ENCODE measurements around the gene HSF2. TPM values are rescaled to one million over a fixed set of nuclear protein-coding genes. Genes with fewer than 3 reads are reported as not detected.

HSF2 gene
- total RNA-seq, 4 donors from 2014 or later = 14.0 to 28.8 (median 20.1) TPM

DNA sequence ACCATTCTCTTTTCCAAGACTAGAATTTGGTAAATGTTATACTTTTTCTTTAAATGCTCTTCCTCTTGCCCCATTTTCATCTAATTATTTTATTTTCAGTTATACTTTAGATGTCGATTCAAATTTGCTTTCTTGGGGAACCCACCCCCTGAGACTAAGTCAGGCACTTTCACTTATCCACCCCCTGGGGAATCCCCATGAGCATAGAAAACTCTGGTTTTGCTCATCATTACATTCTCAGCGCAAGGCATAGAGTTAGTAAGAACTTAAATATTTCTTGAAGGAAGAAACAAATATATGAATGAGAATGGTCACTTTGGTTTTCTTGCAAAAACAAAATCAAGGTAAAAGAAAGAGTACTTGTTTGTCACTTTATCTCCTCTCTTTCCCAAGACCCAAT lies 25.1 kb upstream of the HSF2 start:
- Histone ChIP-seq H3K4me3 (replicated peaks in 1 of 3) (no peak overlapping the region), H3K4me1 (no peaks in the 10 kb centered on the region), H3K27me3 (no peaks in the 10 kb centered on the region), H3K9me3 (no peaks in the 10 kb centered on the region), H3K27ac (no peak overlapping the region), H3K36me3 (no peaks in the 10 kb centered on the region)
- 80 to 87% methylated on average over 2 of the region's 2 CpGs for WGBS, 2 donors
- DNase-seq = no peak
- intact Hi-C loops (cut with DNase I) = no loop called here
- no peak for TF ChIP-seq POLR2A (IDR thresholded peaks at IDR 0.05)
- TF ChIP-seq, protein P1, sequence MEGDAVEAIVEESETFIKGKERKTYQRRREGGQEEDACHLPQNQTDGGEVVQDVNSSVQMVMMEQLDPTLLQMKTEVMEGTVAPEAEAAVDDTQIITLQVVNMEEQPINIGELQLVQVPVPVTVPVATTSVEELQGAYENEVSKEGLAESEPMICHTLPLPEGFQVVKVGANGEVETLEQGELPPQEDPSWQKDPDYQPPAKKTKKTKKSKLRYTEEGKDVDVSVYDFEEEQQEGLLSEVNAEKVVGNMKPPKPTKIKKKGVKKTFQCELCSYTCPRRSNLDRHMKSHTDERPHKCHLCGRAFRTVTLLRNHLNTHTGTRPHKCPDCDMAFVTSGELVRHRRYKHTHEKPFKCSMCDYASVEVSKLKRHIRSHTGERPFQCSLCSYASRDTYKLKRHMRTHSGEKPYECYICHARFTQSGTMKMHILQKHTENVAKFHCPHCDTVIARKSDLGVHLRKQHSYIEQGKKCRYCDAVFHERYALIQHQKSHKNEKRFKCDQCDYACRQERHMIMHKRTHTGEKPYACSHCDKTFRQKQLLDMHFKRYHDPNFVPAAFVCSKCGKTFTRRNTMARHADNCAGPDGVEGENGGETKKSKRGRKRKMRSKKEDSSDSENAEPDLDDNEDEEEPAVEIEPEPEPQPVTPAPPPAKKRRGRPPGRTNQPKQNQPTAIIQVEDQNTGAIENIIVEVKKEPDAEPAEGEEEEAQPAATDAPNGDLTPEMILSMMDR (IDR thresholded peaks at IDR 0.05) = no peak

DNA sequence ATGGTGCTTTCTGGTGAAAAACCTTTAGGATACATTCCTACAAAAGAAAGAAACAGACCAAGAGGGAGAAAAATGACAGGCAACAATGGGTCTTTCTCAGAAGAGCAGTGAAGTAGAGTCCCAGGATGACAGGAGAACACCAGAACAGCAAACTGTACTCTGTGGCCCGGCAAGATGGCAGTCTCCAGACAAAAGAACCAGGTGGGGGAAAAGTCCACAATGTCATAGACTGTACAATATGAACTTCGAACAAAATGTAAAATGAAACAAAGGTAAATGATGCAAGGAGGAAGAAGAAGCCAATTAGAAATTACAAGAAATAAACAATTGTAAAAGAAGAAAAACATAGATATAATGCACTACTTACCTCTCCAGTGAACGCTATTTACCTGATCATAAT lies 23.2 kb upstream of the HSF2 start:
- Histone ChIP-seq H3K4me1 (no peaks in the 10 kb centered on the region), H3K4me3 (replicated peaks in 1 of 3) (no peak overlapping the region), H3K27ac (no peak overlapping the region), H3K27me3 (no peaks in the 10 kb centered on the region), H3K36me3 (no peaks in the 10 kb centered on the region), H3K9me3 (no peaks in the 10 kb centered on the region)
- DNase-seq = no peak
- TF ChIP-seq, protein P1 (IDR thresholded peaks at IDR 0.05) = no peak
- no peak for TF ChIP-seq POLR2A (IDR thresholded peaks at IDR 0.05)
- intact Hi-C loops (cut with DNase I) = no loop called here
- WGBS, 2 donors = 72 to 76% methylated on average over 3 of the region's 3 CpGs

DNA sequence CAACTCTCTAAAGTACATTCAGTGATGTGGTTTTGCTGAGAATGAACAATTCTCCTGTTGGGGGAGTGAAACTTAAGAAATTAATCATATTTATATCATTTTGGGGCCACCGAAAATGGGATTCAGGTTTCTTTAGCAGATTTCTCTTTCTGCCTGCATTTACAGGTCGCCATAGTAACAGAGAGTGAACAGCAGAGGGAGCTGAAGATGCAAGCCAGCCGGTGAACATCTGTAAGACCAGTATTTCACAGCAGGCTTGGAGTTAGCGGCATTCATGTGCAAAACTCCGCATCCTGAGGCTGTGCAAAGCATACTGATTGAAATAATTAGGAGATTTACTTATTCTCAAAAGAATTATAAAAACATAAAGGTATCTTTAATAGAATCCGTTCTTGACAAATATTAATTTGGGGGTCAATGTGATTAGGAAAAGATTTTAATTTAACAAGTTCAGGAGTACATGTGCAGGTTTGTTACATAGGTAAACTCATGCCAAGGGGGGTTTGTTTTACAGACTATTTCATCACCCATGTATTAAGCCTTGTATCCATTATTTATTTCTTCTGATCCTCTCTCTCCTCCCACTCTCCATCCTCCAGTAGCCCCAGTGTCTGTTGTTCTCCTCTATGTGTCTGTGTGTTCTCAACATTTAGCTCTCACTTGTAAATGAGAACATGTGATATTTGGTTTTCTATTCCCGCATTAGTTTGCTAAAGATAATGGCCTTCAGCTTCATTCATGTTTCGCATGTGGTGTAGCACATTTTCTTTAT lies 17.8 kb upstream of the HSF2 start:
- H3K27me3 ChIP-seq = no peaks in the 10 kb centered on the region
- 24 to 26% methylated on average over 8 of the region's 8 CpGs for WGBS, 2 donors
- intact Hi-C loops (cut with DNase I) = no loop called here
- H3K4me3 ChIP-seq (replicated peaks in 1 of 3) = no peak overlapping the region
- TF ChIP-seq, protein P1 (IDR thresholded peaks at IDR 0.05) = peak; percentile 52 to 79 (median 69)
- TF ChIP-seq POLR2A (IDR thresholded peaks at IDR 0.05) = no peak
- H3K27ac ChIP-seq = no peak overlapping the region
- no peaks in the 10 kb centered on the region for H3K9me3 ChIP-seq
- no peaks in the 10 kb centered on the region for H3K36me3 ChIP-seq
- peak; percentile 55 to 56 for DNase-seq
- no peaks in the 10 kb centered on the region for H3K4me1 ChIP-seq

DNA sequence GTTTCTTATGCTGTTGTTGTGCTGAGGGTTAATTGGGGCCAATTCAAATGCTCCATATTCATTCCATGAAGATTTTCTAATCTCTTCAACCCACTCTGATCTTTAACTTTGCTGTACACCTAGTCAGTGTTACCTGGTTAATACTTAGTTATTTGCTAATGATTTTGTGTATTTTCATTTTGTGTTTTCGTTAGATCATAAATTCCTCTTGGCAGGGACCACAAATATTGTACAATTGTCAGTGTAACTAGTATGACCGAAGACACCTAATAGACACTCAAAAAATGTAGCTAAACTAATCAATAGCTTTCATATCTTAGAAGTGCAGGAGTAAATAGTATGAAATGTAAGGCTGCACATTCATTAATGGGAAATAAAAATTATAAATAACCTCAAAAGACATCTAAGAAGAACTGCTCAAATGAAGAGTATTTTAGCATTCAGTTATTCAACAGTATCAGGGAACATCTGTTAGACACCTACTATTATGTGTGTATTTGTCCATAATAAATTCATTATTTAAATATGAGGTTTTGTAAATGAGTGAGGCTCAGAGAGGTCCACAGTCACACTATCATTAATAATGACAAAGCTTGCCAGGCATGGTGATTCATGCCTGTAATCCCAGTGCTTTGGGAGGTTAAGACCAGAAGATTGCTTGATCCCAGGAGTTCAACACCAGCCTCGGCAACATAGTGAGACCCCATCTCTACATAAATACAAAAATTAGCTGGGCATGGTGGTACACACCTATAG lies 13.4 kb upstream of the HSF2 start:
- no peak for TF ChIP-seq POLR2A (IDR thresholded peaks at IDR 0.05)
- TF ChIP-seq, protein P1 (IDR thresholded peaks at IDR 0.05) = no peak
- no peaks in the 10 kb centered on the region for H3K4me1 ChIP-seq
- H3K27me3 ChIP-seq = no peaks in the 10 kb centered on the region
- H3K4me3 ChIP-seq (replicated peaks in 1 of 3) = no peak overlapping the region
- H3K9me3 ChIP-seq = no peaks in the 10 kb centered on the region
- no peak overlapping the region for H3K27ac ChIP-seq
- intact Hi-C loops (cut with DNase I) = no loop called here
- DNase-seq = no peak
- 82 to 91% methylated on average over 3 of the region's 3 CpGs for WGBS, 2 donors
- no peaks in the 10 kb centered on the region for H3K36me3 ChIP-seq

DNA sequence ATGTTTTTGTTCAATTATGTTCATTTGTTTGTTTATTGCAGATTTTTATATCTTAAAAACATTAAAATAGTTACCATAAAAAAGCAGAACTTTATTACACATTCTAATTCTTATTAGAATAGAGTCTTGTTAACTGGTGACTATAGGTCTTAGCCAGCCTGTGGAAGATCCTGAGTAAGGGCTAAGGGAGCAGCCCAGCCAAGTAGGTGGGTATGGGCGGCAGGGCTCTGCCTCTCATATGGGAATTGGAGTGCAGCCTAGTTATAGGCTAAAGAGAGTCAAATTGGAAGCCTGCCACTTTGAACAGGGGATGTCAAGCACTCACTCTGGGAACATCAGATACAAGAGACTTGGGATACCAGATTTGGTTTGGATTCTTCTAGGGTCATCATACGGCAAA lies 10.5 kb upstream of the HSF2 start:
- no peak overlapping the region for H3K27ac ChIP-seq
- peaks cover 5% of the 10 kb centered on the region for H3K27me3 ChIP-seq
- intact Hi-C loops (cut with DNase I) = no loop called here
- no peak overlapping the region for H3K4me3 ChIP-seq (replicated peaks in 1 of 3)
- H3K9me3 ChIP-seq = no peaks in the 10 kb centered on the region
- TF ChIP-seq, protein P1 (IDR thresholded peaks at IDR 0.05) = no peak
- no peak for TF ChIP-seq POLR2A (IDR thresholded peaks at IDR 0.05)
- no peak for DNase-seq
- no peaks in the 10 kb centered on the region for H3K36me3 ChIP-seq
- H3K4me1 ChIP-seq = no peaks in the 10 kb centered on the region
- 81 to 89% methylated on average over 2 of the region's 2 CpGs for WGBS, 2 donors

All from thyroid gland (tissue), 4 donors.